ENCODE results near the gene SRPK2.
"Not testable (repeated sequence)": the region's sequence is repeated elsewhere in the genome, so short reads cannot be mapped to it uniquely, and the experiment has no call there.

DNA sequence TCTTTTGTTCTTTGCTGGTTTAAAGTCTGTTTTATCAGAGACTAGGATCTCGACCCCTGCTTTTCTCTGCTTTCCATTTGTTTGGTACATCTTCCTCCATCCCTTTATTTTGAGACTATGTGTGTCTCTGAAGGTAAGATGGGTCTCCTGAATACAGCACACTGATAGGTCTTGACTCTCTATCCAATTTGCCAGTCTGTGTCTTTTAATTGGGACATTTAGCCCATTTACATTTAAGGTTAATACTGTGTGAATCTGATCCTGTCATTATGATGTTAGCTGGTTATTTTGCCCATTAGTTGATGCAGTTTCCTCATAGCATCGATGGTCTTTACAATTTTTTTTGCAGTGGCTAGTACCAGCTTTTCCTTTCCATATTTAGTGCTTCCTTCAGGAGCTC, 28.6 kb downstream of the SRPK2 start:
- not testable (repeated sequence) for TF ChIP-seq POLR2A (IDR thresholded peaks at IDR 0.05; ENCODE audit: low read depth, low read length); POLR2AphosphoS5 (IDR thresholded peaks at IDR 0.05; ENCODE audit: low read depth, low read length); TAF1 (IDR thresholded peaks at IDR 0.05; ENCODE audit: low read depth, low read length); PAX5 (IDR thresholded peaks at IDR 0.05; ENCODE audit: insufficient read depth, low read length, severe bottlenecking)
